OCI-LY1 (cell line): ENCODE data around the gene HIRIP3.
"Not testable (repeated sequence)": the region's sequence is repeated elsewhere in the genome, so short reads cannot be mapped to it uniquely, and the experiment has no call there.

Experiments used
- H2AFZ ChIP-seq: fragments of 200-600 bp; sonication (generic), shearing (Covaris generic); 2 replicates; pipeline ENCODE4 v1.6.0; 2014; ENCODE audit warnings: antibody characterized with exemption, mild to moderate bottlenecking, low read length
- H3F3A ChIP-seq: fragments of 200-600 bp; sonication (generic), shearing (Covaris generic); 2 replicates; pipeline ENCODE4 v1.6.0; 2014; ENCODE audit warnings: mild to moderate bottlenecking, antibody characterized with exemption, low read length, moderate library complexity; ENCODE audit not compliant: insufficient read depth
- H3K27ac ChIP-seq: fragments of 200-600 bp; sonication (generic); 2 replicates; pipeline ENCODE4 v1.5.1; 2014; ENCODE audit warnings: low read length, mixed run types, mild to moderate bottlenecking, low read depth; ENCODE audit not compliant: poor library complexity, severe bottlenecking
- H3K27me3 ChIP-seq: fragments of 200-600 bp; sonication (generic); 2 replicates; pipeline ENCODE4 v1.6.0; 2014; ENCODE audit warnings: antibody characterized with exemption, mild to moderate bottlenecking, low read length, moderate library complexity; ENCODE audit not compliant: insufficient read depth
- H3K36me3 ChIP-seq: fragments of 200-600 bp; sonication (generic); 2 replicates; pipeline ENCODE4 v1.6.1; 2014; ENCODE audit warnings: mild to moderate bottlenecking, antibody characterized with exemption, low read length, moderate library complexity, mixed read lengths; ENCODE audit not compliant: insufficient read depth
- H3K4me1 ChIP-seq: fragments of 200-600 bp; sonication (generic); 2 replicates; pipeline ENCODE4 v1.5.1; 2014; ENCODE audit warnings: mild to moderate bottlenecking, low read length, moderate library complexity; ENCODE audit not compliant: insufficient read depth, severe bottlenecking
- H3K4me2 ChIP-seq: fragments of 200-600 bp; sonication (generic), shearing (Covaris generic); 2 replicates; pipeline ENCODE4 v1.6.1; 2014; ENCODE audit warnings: low read length
- H3K4me3 ChIP-seq: fragments of 200-600 bp; sonication (generic); 2 replicates; pipeline ENCODE4 v1.5.1; 2014; ENCODE audit warnings: low read length, low read depth, mild to moderate bottlenecking, mixed read lengths; ENCODE audit not compliant: poor library complexity, severe bottlenecking
- H3K79me2 ChIP-seq: fragments of 200-600 bp; shearing (Covaris generic); 2 replicates; pipeline ENCODE4 v1.6.1; 2016; ENCODE audit warnings: mixed run types, low read length, mixed read lengths; ENCODE audit not compliant: insufficient read depth
- H3K9ac ChIP-seq: fragments of 200-600 bp; sonication (generic), shearing (Covaris generic); 2 replicates; pipeline ENCODE4 v1.6.1; 2014; ENCODE audit warnings: mild to moderate bottlenecking, low read length, mixed read lengths
- H3K9me2 ChIP-seq: fragments of 200-600 bp; sonication (generic), shearing (Covaris generic); 2 replicates; pipeline ENCODE4 v1.6.1; 2014; ENCODE audit warnings: low read depth, mild to moderate bottlenecking, low read length, mixed read lengths
- H3K9me3 ChIP-seq: fragments of 200-600 bp; shearing (Covaris generic); 2 replicates; pipeline ENCODE4 v1.6.1; 2014; ENCODE audit warnings: low read length, mixed read lengths
- H4K20me1 ChIP-seq: fragments of 200-600 bp; sonication (generic), shearing (Covaris generic); 2 replicates; pipeline ENCODE4 v1.6.0; 2016; ENCODE audit warnings: mild to moderate bottlenecking, low read length; ENCODE audit not compliant: insufficient read depth
- EZH2 ChIP-seq: fragments of 200-600 bp; sonication (generic), shearing (Covaris generic); IDR thresholded peaks from 2 replicates; pipeline ENCODE4 v1.8.0; 2017; ENCODE audit warnings: borderline replicate concordance, mixed run types, mild to moderate bottlenecking, antibody characterized with exemption, low read length, moderate library complexity, mixed read lengths
- TF ChIP-seq, protein P1 (sequence below): fragments of 200-600 bp; sonication (generic), shearing (Covaris generic); IDR thresholded peaks from 2 replicates; pipeline ENCODE4 v1.5.1; 2017; ENCODE audit warnings: mild to moderate bottlenecking, antibody characterized with exemption, low read length, moderate library complexity, mixed read lengths

HIRIP3 gene

DNA sequence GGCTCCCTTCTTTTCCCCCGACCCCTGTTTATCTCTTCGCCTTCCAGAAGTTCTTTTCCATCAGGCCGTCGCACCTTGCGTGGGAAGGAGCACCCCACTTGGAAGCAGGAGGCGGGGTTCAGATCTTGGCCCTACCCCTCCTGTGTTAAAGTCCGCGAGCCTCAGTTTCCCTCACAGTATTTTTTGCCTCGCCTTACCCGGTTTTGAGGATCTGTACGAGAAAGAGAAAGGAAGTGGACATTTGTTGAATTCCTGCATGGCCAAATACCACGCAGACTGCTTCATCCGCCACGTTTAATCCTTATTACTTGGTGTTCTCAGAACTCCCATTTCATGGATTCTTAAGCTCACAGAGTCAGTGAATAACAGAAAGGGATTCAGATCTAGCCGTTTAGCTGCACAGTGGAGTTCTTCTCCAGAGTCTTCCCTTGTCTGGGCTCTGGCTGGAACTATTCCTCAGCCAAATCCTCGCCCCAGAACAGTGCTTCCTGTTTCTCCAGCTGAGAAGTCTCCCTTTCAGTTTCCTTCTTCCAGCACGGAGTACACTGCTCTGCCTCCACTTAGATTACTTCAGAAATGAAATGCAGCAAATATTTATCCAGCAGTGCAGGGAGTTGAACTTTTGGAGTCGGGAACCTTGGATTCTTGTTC, 32.9 kb downstream of the HIRIP3 start:
- Histone ChIP-seq H4K20me1 (no peaks in the 10 kb centered on the region), H3K9me3 (no peaks in the 10 kb centered on the region), H3K4me3 (peak overlapping the region; percentile 67), H3K9ac (peak overlapping the region; percentile 77), H3K27ac (peak overlapping the region; percentile 11), H3F3A (no peaks in the 10 kb centered on the region), H3K9me2 (no peaks in the 10 kb centered on the region), H3K4me2 (peak overlapping the region; percentile 89), H3K4me1 (peaks cover 15% of the 10 kb centered on the region), H3K36me3 (no peaks in the 10 kb centered on the region), H2AFZ (no peak overlapping the region), H3K79me2 (no peaks in the 10 kb centered on the region), H3K27me3 (no peaks in the 10 kb centered on the region)
- TF ChIP-seq, protein P1, sequence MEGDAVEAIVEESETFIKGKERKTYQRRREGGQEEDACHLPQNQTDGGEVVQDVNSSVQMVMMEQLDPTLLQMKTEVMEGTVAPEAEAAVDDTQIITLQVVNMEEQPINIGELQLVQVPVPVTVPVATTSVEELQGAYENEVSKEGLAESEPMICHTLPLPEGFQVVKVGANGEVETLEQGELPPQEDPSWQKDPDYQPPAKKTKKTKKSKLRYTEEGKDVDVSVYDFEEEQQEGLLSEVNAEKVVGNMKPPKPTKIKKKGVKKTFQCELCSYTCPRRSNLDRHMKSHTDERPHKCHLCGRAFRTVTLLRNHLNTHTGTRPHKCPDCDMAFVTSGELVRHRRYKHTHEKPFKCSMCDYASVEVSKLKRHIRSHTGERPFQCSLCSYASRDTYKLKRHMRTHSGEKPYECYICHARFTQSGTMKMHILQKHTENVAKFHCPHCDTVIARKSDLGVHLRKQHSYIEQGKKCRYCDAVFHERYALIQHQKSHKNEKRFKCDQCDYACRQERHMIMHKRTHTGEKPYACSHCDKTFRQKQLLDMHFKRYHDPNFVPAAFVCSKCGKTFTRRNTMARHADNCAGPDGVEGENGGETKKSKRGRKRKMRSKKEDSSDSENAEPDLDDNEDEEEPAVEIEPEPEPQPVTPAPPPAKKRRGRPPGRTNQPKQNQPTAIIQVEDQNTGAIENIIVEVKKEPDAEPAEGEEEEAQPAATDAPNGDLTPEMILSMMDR = no peak
- no peak for TF ChIP-seq EZH2

GRCh38 chr16:29961479-29962343, 33.7 kb downstream of the HIRIP3 start, which contains the start of gene TMEM219:
Gene TMEM219, plus strand, starts transcription at chr16:29962079. Its CDS starts 1,065 bp downstream, at chr16:29963144.
- Histone ChIP-seq H3K9ac (peak within 1 kb of the TSS; percentile 77), H3K79me2 (no peaks in the 10 kb centered on the region), H3K4me2 (peak within 1 kb of the TSS; percentile 89), H3K27ac (peak within 1 kb of the TSS; percentile 15), H3K4me1 (peaks cover 15% of the 10 kb centered on the region), H3K9me3 (no peaks in the 10 kb centered on the region), H3F3A (no peaks in the 10 kb centered on the region), H3K4me3 (peak within 1 kb of the TSS; percentile 67), H4K20me1 (no peaks in the 10 kb centered on the region), H3K9me2 (no peaks in the 10 kb centered on the region), H3K36me3 (no peaks in the 10 kb centered on the region), H3K27me3 (no peaks in the 10 kb centered on the region), H2AFZ (peak within 1 kb of the TSS; percentile 70; the same call in 1 of the 2 replicates)
- TF ChIP-seq, protein P1 = peak; percentile 23; the same call in 1 of the 2 replicates
- no peak for TF ChIP-seq EZH2

GRCh38 chr16:29961127-29961478, 34.3 kb downstream of the HIRIP3 start:
- peak overlapping the region; percentile 70; the same call in 1 of the 2 replicates for H2AFZ ChIP-seq
- no peaks in the 10 kb centered on the region for H3K9me2 ChIP-seq
- no peaks in the 10 kb centered on the region for H4K20me1 ChIP-seq
- no peaks in the 10 kb centered on the region for H3K79me2 ChIP-seq
- peak overlapping the region; percentile 67 for H3K4me3 ChIP-seq
- no peaks in the 10 kb centered on the region for H3K36me3 ChIP-seq
- peak overlapping the region; percentile 89 for H3K4me2 ChIP-seq
- TF ChIP-seq, protein P1 = no peak
- TF ChIP-seq EZH2 = no peak
- no peaks in the 10 kb centered on the region for H3K27me3 ChIP-seq
- H3K9ac ChIP-seq = peak overlapping the region; percentile 77
- H3K27ac ChIP-seq = no peak overlapping the region
- H3F3A ChIP-seq = 0 out of 2 replicates have a peak, but pooled peaks cover 2% of the 10 kb centered on the region
- no peaks in the 10 kb centered on the region for H3K9me3 ChIP-seq
- H3K4me1 ChIP-seq = peaks cover 15% of the 10 kb centered on the region

DNA sequence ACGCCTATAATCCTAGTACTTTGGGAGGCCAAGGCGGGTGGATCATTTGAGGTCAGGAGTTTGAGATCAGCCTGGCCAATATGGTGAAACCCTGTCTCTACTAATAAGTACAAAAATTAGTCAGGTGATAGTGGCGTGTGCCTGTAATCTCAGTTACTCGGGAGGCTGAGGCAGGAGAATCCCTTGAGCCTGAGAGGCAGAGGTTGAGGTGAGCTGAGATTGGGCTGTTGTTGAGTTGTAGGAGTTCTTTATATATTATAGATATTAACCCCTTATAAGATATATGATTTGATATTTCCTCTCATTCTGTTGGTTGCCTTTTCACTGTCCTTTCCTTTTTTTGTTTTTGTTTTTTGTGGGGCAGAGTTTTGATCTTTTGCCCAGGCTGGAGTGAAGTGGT, 35.6 kb downstream of the HIRIP3 start:
- not testable (repeated sequence) for H3K27me3 ChIP-seq, H3K4me3 ChIP-seq, H3K79me2 ChIP-seq, H3K9me3 ChIP-seq, H2AFZ ChIP-seq, H4K20me1 ChIP-seq, H3K9me2 ChIP-seq, H3K4me2 ChIP-seq, H3K27ac ChIP-seq, H3F3A ChIP-seq, H3K36me3 ChIP-seq, H3K9ac ChIP-seq
- peaks cover 19% of the 10 kb centered on the region for H3K4me1 ChIP-seq
